Transverse colon (tissue), 3 donors: ENCODE measurements around the gene RPL14.

Source experiments
- EP300 ChIP-seq: sonication (generic); formaldehyde crosslinking; IDR thresholded peaks from one replicate; pipeline ENCODE4 v1.6.1; 2017; ENCODE audit warnings: antibody characterized with exemption, low read depth
- POLR2AphosphoS5 ChIP-seq, 3 donors: sonication (generic); formaldehyde crosslinking; IDR thresholded peaks; one replicate each; pipeline ENCODE4 v1.6.1; 2016; ENCODE audit warnings: antibody characterized with exemption in 3 of 3

- TF ChIP-seq POLR2AphosphoS5 (IDR thresholded peaks at IDR 0.05) (no peak), EP300 (no peak)
Observed at GRCh38 chr3:40456279-40456939, 730 bp upstream of the RPL14 start.
